ENCODE results near the gene MRPL40.

Gene MRPL40

GRCh38 chr22:19453718-19454117 lies 21.4 kb downstream of the MRPL40 start:
- TF ChIP-seq CTCF (IDR thresholded peaks at IDR 0.05; ENCODE audit: insufficient read depth, low read length) (no peak), SPI1 (IDR thresholded peaks at IDR 0.05; ENCODE audit: borderline replicate concordance, low read depth) (no peak)
- no peak overlapping the region for H3K4me3 ChIP-seq (replicated peaks; ENCODE audit: insufficient read depth, low read length)
- H3K27ac ChIP-seq (replicated peaks) = no peak overlapping the region
- no peaks in the 10 kb centered on the region for H3K27me3 ChIP-seq (ENCODE audit: insufficient read depth, poor library complexity, severe bottlenecking)
- no peak for DNase-seq (ENCODE audit: low read depth in 1 of 2, low spot score in 1 of 2)

- no peak for TF ChIP-seq REST (IDR thresholded peaks at IDR 0.05; ENCODE audit: insufficient replicate concordance, low read depth)
- no peak for TF ChIP-seq GABPA (IDR thresholded peaks at IDR 0.05; ENCODE audit: low read depth)
- no peak for TF ChIP-seq CTCF (IDR thresholded peaks at IDR 0.05; ENCODE audit: insufficient read depth, low read length)
- no peak for TF ChIP-seq SPI1 (IDR thresholded peaks at IDR 0.05; ENCODE audit: borderline replicate concordance, low read depth)
- TF ChIP-seq POLR2AphosphoS5 (IDR thresholded peaks at IDR 0.05; ENCODE audit: low read depth) = no peak
- no peak for DNase-seq (ENCODE audit: low read depth in 1 of 2, low spot score in 1 of 2)
- Histone ChIP-seq H3K27me3 (ENCODE audit: insufficient read depth, poor library complexity, severe bottlenecking) (no peaks in the 10 kb centered on the region), H3K27ac (replicated peaks) (no peak overlapping the region), H3K4me3 (replicated peaks; ENCODE audit: insufficient read depth, low read length) (no peak overlapping the region)
These were observed 21.8 kb downstream of the MRPL40 start for GRCh38 chr22:19454156-19454555.

- DNase-seq (ENCODE audit: low read depth in 1 of 2, low spot score in 1 of 2) = no peak
These were observed 22.7 kb downstream of the MRPL40 start for GRCh38 chr22:19455033-19455432.

More at GRCh38 chr22:19455033-19455432, 22.7 kb downstream of the MRPL40 start:
- TF ChIP-seq GABPA (IDR thresholded peaks at IDR 0.05; ENCODE audit: low read depth) (no peak), REST (IDR thresholded peaks at IDR 0.05; ENCODE audit: insufficient replicate concordance, low read depth) (no peak), SPI1 (IDR thresholded peaks at IDR 0.05; ENCODE audit: borderline replicate concordance, low read depth) (no peak), CTCF (IDR thresholded peaks at IDR 0.05; ENCODE audit: insufficient read depth, low read length) (no peak), POLR2AphosphoS5 (IDR thresholded peaks at IDR 0.05; ENCODE audit: low read depth) (no peak)
- H3K27me3 ChIP-seq (ENCODE audit: insufficient read depth, poor library complexity, severe bottlenecking) = no peaks in the 10 kb centered on the region
- no peak overlapping the region for H3K4me3 ChIP-seq (replicated peaks; ENCODE audit: insufficient read depth, low read length)
- H3K27ac ChIP-seq (replicated peaks) = no peak overlapping the region
